H9 (cell line): ENCODE data around the gene PRCD. TPM values are rescaled to one million over a fixed set of nuclear protein-coding genes. Genes with fewer than 3 reads are reported as not detected.

Experiments
- DNase-seq: peaks from one replicate; pipeline ENCODE4 v3.0.0-alpha.2; 2017
- H2AFZ ChIP-seq: one replicate; pipeline ENCODE4 v1.6.1; 2013; ENCODE audit warnings: mild to moderate bottlenecking, low read length, control low read depth, moderate library complexity
- H2AK5ac ChIP-seq: 2 replicates; pipeline ENCODE4 v1.6.1; 2013; ENCODE audit warnings: low read length, control low read depth, mixed read lengths; ENCODE audit not compliant: insufficient read length
- H2BK120ac ChIP-seq: one replicate; pipeline ENCODE4 v1.6.1; 2013; ENCODE audit warnings: low read depth, mild to moderate bottlenecking, low read length, control low read depth, inconsistent platforms; ENCODE audit not compliant: poor library complexity, severe bottlenecking
- H2BK12ac ChIP-seq: 2 replicates; pipeline ENCODE4 v1.6.1; 2013; ENCODE audit warnings: low read length, control low read depth, mixed read lengths, low read depth; ENCODE audit not compliant: insufficient read length
- H2BK15ac ChIP-seq: 2 replicates; pipeline ENCODE4 v1.6.1; 2013; ENCODE audit warnings: low read depth, low read length, control low read depth
- H2BK20ac ChIP-seq: one replicate; pipeline ENCODE4 v1.6.1; 2013; ENCODE audit warnings: low read depth, mild to moderate bottlenecking, low read length, control low read depth, inconsistent platforms; ENCODE audit not compliant: poor library complexity, severe bottlenecking
- H2BK5ac ChIP-seq: 2 replicates; pipeline ENCODE4 v1.6.1; 2013; ENCODE audit warnings: low read length, control low read depth, mixed read lengths; ENCODE audit not compliant: insufficient read length
- H3K14ac ChIP-seq: 2 replicates; pipeline ENCODE4 v1.6.1; 2013; ENCODE audit warnings: low read length, control low read depth; ENCODE audit not compliant: insufficient read depth
- H3K18ac ChIP-seq: 2 replicates; pipeline ENCODE4 v1.6.1; 2013; ENCODE audit warnings: low read depth, mild to moderate bottlenecking, mixed read lengths, low read length, control low read depth; ENCODE audit not compliant: insufficient read length
- H3K23ac ChIP-seq: 2 replicates; pipeline ENCODE4 v1.6.1; 2013; ENCODE audit warnings: low read length, control low read depth, mixed read lengths, low read depth; ENCODE audit not compliant: insufficient read length
- H3K23me2 ChIP-seq: 2 replicates; pipeline ENCODE4 v1.6.1; 2013; ENCODE audit warnings: low read depth, mild to moderate bottlenecking, mixed read lengths, low read length, control low read depth; ENCODE audit not compliant: insufficient read length, poor library complexity, severe bottlenecking
- H3K27ac ChIP-seq: 2 replicates; pipeline ENCODE4 v1.5.1; 2013; ENCODE audit warnings: low read length, control low read depth, mixed read lengths, low read depth; ENCODE audit not compliant: insufficient read length
- H3K27me3 ChIP-seq: 2 replicates; pipeline ENCODE4 v1.6.1; 2013; ENCODE audit warnings: low read length, control low read depth, inconsistent platforms; ENCODE audit not compliant: insufficient read depth
- H3K4ac ChIP-seq: 2 replicates; pipeline ENCODE4 v1.6.1; 2013; ENCODE audit warnings: low read depth, mild to moderate bottlenecking, control low read depth, inconsistent platforms, low read length, moderate library complexity
- H3K4me1 ChIP-seq: 2 replicates; pipeline ENCODE4 v1.6.1; 2013; ENCODE audit warnings: low read length, control low read depth, inconsistent platforms; ENCODE audit not compliant: insufficient read depth
- H3K4me2 ChIP-seq: 2 replicates; pipeline ENCODE4 v1.6.1; 2013; ENCODE audit warnings: low read length, control low read depth, mixed read lengths; ENCODE audit not compliant: insufficient read length, insufficient read depth
- H3K56ac ChIP-seq: 2 replicates; pipeline ENCODE4 v1.6.1; 2013; ENCODE audit warnings: low read depth, mild to moderate bottlenecking, mixed read lengths, low read length, control low read depth; ENCODE audit not compliant: insufficient read length
- H3K79me1 ChIP-seq: 2 replicates; pipeline ENCODE4 v1.6.1; 2013; ENCODE audit warnings: low read depth, mild to moderate bottlenecking, moderate library complexity, low read length, control low read depth, inconsistent platforms; ENCODE audit not compliant: insufficient read depth, poor library complexity, severe bottlenecking
- H3K79me2 ChIP-seq: 2 replicates; pipeline ENCODE4 v1.6.1; 2013; ENCODE audit warnings: low read length, control low read depth, inconsistent platforms; ENCODE audit not compliant: insufficient read depth
- H3K9ac ChIP-seq: 2 replicates; pipeline ENCODE4 v1.6.1; 2013; ENCODE audit warnings: low read length, control low read depth, mixed read lengths; ENCODE audit not compliant: insufficient read length; ENCODE audit errors: extremely low read depth
- H3K9me3 ChIP-seq: one replicate; pipeline ENCODE4 v1.6.1; 2013; ENCODE audit warnings: low read depth, low read length, inconsistent platforms; ENCODE audit not compliant: control insufficient read depth
- H3T11ph ChIP-seq: one replicate; pipeline ENCODE4 v1.6.1; 2013; ENCODE audit warnings: mild to moderate bottlenecking, low read length, control low read depth, inconsistent platforms
- H4K20me1 ChIP-seq: one replicate; pipeline ENCODE4 v1.6.1; 2013; ENCODE audit not compliant: control insufficient read depth, insufficient read length, insufficient read depth
- H4K5ac ChIP-seq: 2 replicates; pipeline ENCODE4 v1.6.1; 2013; ENCODE audit warnings: low read depth, mild to moderate bottlenecking, mixed read lengths, low read length, control low read depth; ENCODE audit not compliant: insufficient read length
- H4K8ac ChIP-seq: replicated peaks from 2 replicates; pipeline ENCODE4 v1.6.1; 2013; ENCODE audit warnings: low read length, control low read depth, mixed read lengths, low read depth; ENCODE audit not compliant: insufficient read length
- H4K91ac ChIP-seq: 2 replicates; pipeline ENCODE4 v1.6.1; 2013; ENCODE audit warnings: low read depth, mild to moderate bottlenecking, moderate library complexity, mixed read lengths, low read length, control low read depth; ENCODE audit not compliant: insufficient read length
- H3K27ac Mint-ChIP-seq, 3 experiments: 2 replicates in 2 of 3; 3 replicates in 1 of 3; pipeline ENCODE4 v1.8.0; 2020 to 2021; ENCODE audit warnings: mixed read lengths in 3 of 3, mild to moderate bottlenecking in 1 of 3, moderate library complexity in 1 of 3
- H3K27me3 Mint-ChIP-seq: 2 replicates; pipeline ENCODE4 v1.8.0; 2021; ENCODE audit warnings: low read depth, mild to moderate bottlenecking, moderate library complexity, mixed read lengths
- H3K36me3 Mint-ChIP-seq, 3 experiments: 2 replicates in 2 of 3; 3 replicates in 1 of 3; pipeline ENCODE4 v1.8.0; 2020 to 2021; ENCODE audit warnings: low read depth in 3 of 3, mixed read lengths in 3 of 3; ENCODE audit not compliant: insufficient read depth in 1 of 3
- H3K4me1 Mint-ChIP-seq, 2 experiments: 2 replicates each; pipeline ENCODE4 v1.8.0; 2020; ENCODE audit warnings: mixed read lengths in 2 of 2
- H3K4me3 Mint-ChIP-seq, 2 experiments: 2 replicates in 1 of 2; 3 replicates in 1 of 2; pipeline ENCODE4 v1.8.0; 2020 to 2021; ENCODE audit warnings: mild to moderate bottlenecking in 2 of 2, mixed read lengths in 2 of 2, moderate library complexity in 1 of 2
- H3K9me3 Mint-ChIP-seq, 2 experiments: 2 replicates in 1 of 2; 3 replicates in 1 of 2; pipeline ENCODE4 v1.8.0; 2020; ENCODE audit warnings: mild to moderate bottlenecking in 2 of 2, mixed read lengths in 2 of 2, moderate library complexity in 1 of 2
- CTCF ChIP-seq: fragments of 200-600 bp; sonication (generic); conservative IDR thresholded peaks from 3 replicates; pipeline ENCODE4 v1.8.0; 2021; ENCODE audit warnings: antibody characterized with exemption, mild to moderate bottlenecking
- whole genome bisulfite sequencing: extraction: QIAGEN DNeasy Blood & Tissue Kit; methylation state at CpG from one replicate; pipeline ENCODE4 v1.1.7; 2013; ENCODE audit warnings: missing lambda C conversion rate, low lambda C conversion rate, mixed read lengths; ENCODE audit not compliant: insufficient read length; ENCODE audit errors: extremely low coverage; 5-methylcytosine and 5-hydroxymethylcytosine counted together
- total RNA-seq: library from RNA; stranded (reverse); gene quantifications from 2 replicates; pipeline ENCODE4 v1.2.1, GENCODE V29; 2021

PRCD gene
- total RNA-seq, 1 experiment from 2014 or later: 0.46 TPM

DNA sequence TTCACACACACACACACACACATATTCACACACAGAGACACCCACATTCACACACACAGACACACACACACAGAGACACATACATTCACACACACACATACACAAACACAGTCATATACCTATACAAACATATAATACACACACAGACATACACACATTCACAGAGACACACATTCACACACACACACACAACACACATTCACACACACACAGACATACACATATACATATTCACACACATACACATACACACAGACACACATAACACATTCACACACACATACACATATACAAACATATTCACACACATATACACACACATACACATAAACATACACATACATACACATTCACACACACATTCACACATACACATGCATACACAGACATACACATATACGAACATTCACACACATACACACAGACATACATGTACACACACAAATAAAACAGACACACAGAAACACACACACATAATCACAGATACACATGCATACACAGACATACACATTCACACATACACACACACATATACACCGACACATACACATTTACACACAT is 7.9 kb downstream of the PRCD start:
- Mint-ChIP-seq H3K36me3 (no peaks in the 10 kb centered on the region; a peak in 1 of 7 replicates), H3K4me1 (peaks cover 18 to 24% of the 10 kb centered on the region in 2 experiments), H3K4me3 (no peak overlapping the region), H3K27ac (no peak overlapping the region), H3K27me3 (peaks cover 6% of the 10 kb centered on the region), H3K9me3 (no peaks in the 10 kb centered on the region)
- TF ChIP-seq CTCF: no peak
- Histone ChIP-seq H3K14ac (no peak overlapping the region), H3K27ac (no peak overlapping the region), H2AFZ (no peak overlapping the region), H3K27me3 (no peaks in the 10 kb centered on the region), H3K23ac (no peak overlapping the region), H3K4ac (no peak overlapping the region), H3T11ph (no peak overlapping the region), H3K79me1 (no peaks in the 10 kb centered on the region), H3K9ac (no peak overlapping the region), H4K5ac (no peak overlapping the region), H2BK20ac (no peak overlapping the region), H3K23me2 (no peaks in the 10 kb centered on the region), H4K20me1 (no peaks in the 10 kb centered on the region), H2AK5ac (no peak overlapping the region), H3K79me2 (no peaks in the 10 kb centered on the region), H3K4me2 (no peak overlapping the region), H2BK5ac (no peak overlapping the region), H3K56ac (no peak overlapping the region), H2BK120ac (no peak overlapping the region), H3K4me1 (no peaks in the 10 kb centered on the region; the same call in 1 of the 2 replicates), H3K9me3 (no peaks in the 10 kb centered on the region), H2BK12ac (no peak overlapping the region), H3K18ac (no peak overlapping the region), H4K8ac (no peak overlapping the region), H4K91ac (no peak overlapping the region), H2BK15ac (no peak overlapping the region)
- DNase-seq: no peak
- WGBS: 100% methylated on average over 1 of the region's 2 CpGs
